ENCODE data around the gene HAND1. TPM values are rescaled to one million over a fixed set of nuclear protein-coding genes. Genes with fewer than 3 reads are reported as not detected.
A peak's percentile ranks its signal among the peaks of the same experiment; 100 is the strongest.

Gene HAND1
- total and polyA plus RNA-seq, 11 donors = 22.4 to 44.8 (median 33.9) TPM

DNA sequence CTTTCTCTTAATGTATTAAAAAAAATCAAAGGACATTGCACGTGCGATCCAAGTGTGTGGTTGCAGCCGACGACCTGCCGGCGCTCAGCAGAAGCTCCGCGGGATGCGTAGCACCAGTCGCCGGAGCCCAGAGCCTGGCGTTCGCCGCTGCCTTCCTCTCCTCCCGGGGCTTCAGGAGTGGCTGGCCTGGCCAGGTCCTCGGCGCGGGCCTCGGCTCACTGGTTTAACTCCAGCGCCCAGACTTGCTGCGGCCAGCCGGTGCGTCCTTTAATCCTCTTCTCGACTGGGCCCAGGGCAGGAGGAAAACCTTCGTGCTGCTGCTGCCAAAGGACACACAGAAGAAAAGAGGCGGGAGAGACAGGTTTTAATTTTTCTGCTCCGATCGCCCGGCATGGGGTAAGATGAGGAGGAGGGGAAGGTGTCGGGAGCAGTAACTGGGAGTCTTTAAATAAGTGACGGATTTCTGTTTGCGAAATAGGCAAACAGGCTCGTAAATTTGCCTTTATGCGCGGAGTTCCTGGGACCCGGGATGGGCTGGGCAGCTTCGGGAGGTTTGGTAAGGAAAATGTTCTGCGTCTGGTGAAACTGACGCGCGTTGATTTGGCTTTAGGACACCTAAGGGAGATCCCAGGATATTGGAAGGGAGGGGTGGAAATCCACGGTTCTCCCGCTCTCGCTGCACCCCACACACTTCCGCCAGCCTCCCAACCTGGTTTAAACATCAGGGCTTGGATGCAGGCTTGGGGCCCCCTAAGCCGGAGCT lies 2.3 kb downstream of the HAND1 start:
- peak overlapping the region; percentile 34 to 68 (median 60) for H3K4me3 ChIP-seq
- H3K27me3 ChIP-seq = peaks cover 28 to 100% (median 92%) of the 10 kb centered on the region in 9 donors
- intact Hi-C loops (cut with DNase I) = loop anchor here in 1 of 10 donors (5.0 kb wide), 1 partner anchor 52 kb away; no protein-coding TSS in a partner anchor
- peak in 1 of 5 donors; percentile 35 for DNase-seq
- H3K27ac ChIP-seq = peak overlapping the region in 10 of 12 donors; percentile 31 to 95 (median 78)
- 2 to 5% (median 5%) methylated on average over 31 to 46 of the region's 46 CpGs for WGBS, 4 donors
- peaks cover 0 to 78% (median 47%) of the 10 kb centered on the region in 12 donors for H3K4me1 ChIP-seq
- H3K9me3 ChIP-seq = no peaks in the 10 kb centered on the region
- TF ChIP-seq CTCF (IDR thresholded peaks at IDR 0.05) (no peak), POLR2A (IDR thresholded peaks at IDR 0.05) (no peak)
- H3K36me3 ChIP-seq = no peaks in the 10 kb centered on the region
- ATAC-seq = no peak

DNA sequence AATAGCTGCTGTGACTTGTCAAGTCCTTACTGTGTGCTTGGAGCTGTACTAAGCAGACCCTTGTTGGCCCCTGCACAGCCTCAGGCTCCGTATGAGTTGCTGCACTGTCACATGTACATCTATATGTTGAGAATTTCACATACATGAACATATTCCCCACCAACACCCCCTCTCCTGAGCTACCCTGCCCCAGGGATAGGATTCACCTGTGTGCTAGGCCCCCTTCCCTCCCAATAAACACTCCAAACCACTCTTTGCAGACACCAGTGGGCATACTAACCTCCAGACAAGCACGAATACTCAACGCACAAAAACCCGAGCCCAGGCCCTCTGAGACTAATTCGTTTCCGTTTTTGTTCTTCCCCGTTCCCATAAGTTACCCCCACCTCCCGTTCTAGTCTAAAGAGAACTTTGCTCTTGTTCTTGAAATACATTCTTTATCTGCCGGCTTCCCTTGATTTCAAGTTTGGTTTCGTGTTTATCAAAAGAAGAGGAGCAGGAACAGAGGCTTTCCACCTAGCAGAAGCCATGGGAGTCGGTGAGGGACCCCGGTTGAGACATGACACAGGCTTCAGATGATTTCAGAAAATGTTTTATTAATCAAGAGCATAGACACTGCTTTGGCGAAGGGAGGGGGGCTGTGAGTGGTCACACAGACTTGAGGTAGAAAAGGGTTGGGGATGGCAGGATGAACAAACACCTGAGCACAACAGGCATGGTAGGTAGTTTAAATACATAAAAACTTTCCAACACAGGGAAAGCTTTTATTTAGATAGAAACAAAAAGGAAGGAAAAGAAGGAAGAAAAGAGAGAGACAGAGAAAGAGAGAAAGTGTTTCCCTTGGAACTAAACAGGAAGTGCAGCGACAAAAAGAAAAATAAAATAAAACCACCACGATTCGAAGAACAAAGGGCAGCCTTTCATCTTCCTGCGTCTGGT lies 3.4 kb downstream of the HAND1 start:
- DNase-seq = no peak
- TF ChIP-seq POLR2A (IDR thresholded peaks at IDR 0.05) = no peak
- no peak for TF ChIP-seq CTCF (IDR thresholded peaks at IDR 0.05)
- Histone ChIP-seq H3K27ac (peak overlapping the region in 10 of 12 donors; percentile 31 to 95 (median 76)), H3K27me3 (peaks cover 28 to 100% (median 85%) of the 10 kb centered on the region in 9 donors), H3K9me3 (no peaks in the 10 kb centered on the region), H3K4me1 (peaks cover 0 to 78% (median 47%) of the 10 kb centered on the region in 12 donors), H3K4me3 (peak overlapping the region in 10 of 12 donors; percentile 25 to 68 (median 62)), H3K36me3 (no peaks in the 10 kb centered on the region)
- no peak for ATAC-seq
- 8 to 10% (median 9%) methylated on average over 17 of the region's 17 CpGs for WGBS, 4 donors
- intact Hi-C loops (cut with DNase I) = loop anchor here in 1 of 10 donors (5.0 kb wide), 1 partner anchor 53 kb away; no protein-coding TSS in a partner anchor

DNA sequence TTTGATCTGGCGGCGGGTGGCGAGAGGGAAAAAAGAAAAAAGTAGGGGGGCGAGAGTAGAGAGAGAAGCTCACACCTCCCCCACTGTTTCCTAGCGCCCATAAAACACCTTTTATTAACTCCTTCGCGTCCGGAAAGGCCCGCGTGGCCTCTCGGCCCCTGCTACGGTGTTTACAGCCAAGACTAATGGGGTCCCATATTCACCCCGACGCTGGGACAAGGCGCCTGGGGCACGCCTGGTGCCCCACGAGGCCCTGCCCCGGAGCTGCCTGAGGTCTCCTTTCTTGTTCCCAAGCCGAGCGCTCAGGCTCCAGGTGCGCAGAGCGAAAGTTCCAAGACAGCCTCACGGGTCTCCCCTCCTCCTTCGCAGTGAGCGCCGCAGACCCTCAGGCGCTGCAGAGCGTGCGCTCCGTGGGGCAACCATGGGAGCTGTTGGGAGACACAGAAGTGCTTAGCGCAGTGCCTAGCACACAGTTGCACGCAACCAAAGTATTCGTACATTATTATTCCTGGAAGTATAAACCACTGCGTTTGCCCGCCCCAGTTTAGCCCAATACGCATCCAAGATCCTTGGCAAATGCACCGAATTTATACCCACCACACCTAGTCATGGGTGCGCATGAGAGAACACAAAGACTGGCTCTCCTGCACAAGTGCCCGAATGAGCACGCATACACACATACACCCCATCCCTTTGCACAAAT lies 4.3 kb downstream of the HAND1 start:
- TF ChIP-seq POLR2A (IDR thresholded peaks at IDR 0.05) (no peak), CTCF (IDR thresholded peaks at IDR 0.05) (no peak)
- intact Hi-C loops (cut with DNase I) = no loop called here
- no peak for DNase-seq
- peaks cover 0 to 70% (median 40%) of the 10 kb centered on the region in 12 donors for H3K4me1 ChIP-seq
- no peaks in the 10 kb centered on the region for H3K36me3 ChIP-seq
- H3K27ac ChIP-seq = peak overlapping the region; percentile 36 to 95 (median 76)
- peak in 1 of 4 donors; percentile 11 for ATAC-seq
- 5 to 8% (median 8%) methylated on average over 37 to 40 of the region's 40 CpGs for WGBS, 4 donors
- peak overlapping the region in 11 of 12 donors; percentile 20 to 68 (median 38) for H3K4me3 ChIP-seq
- peaks cover 27 to 100% (median 82%) of the 10 kb centered on the region in 9 donors for H3K27me3 ChIP-seq
- no peaks in the 10 kb centered on the region for H3K9me3 ChIP-seq
